ENCODE results near the gene RSL1D1.
"Not testable (repeated sequence)": the region's sequence is repeated elsewhere in the genome, so short reads cannot be mapped to it uniquely, and the experiment has no call there.

The RSL1D1 gene

GRCh38 chr16:11843206-11843605 lies 8.1 kb downstream of the RSL1D1 start:
- no peak for DNase-seq

- no peak for DNase-seq
Measured at GRCh38 chr16:11841026-11841425, 10.3 kb downstream of the RSL1D1 start.

GRCh38 chr16:11836650-11837244 lies 14.6 kb downstream of the RSL1D1 start:
- no peak for DNase-seq

GRCh38 chr16:11835891-11836649 lies 15.3 kb downstream of the RSL1D1 start:
- no peak for DNase-seq

- no peak for DNase-seq
Measured at GRCh38 chr16:11835309-11835708, 16.0 kb downstream of the RSL1D1 start.

- DNase-seq: no peak
Measured at GRCh38 chr16:11833951-11834695, 17.2 kb downstream of the RSL1D1 start.

- DNase-seq: no peak
Measured at GRCh38 chr16:11828696-11829095, 22.6 kb downstream of the RSL1D1 start.

- DNase-seq: not testable (repeated sequence)
Measured at GRCh38 chr16:11825520-11826165, 25.7 kb downstream of the RSL1D1 start.

GRCh38 chr16:11824362-11824761 lies 27.0 kb downstream of the RSL1D1 start:
- DNase-seq: no peak

GRCh38 chr16:11823645-11824044 lies 27.7 kb downstream of the RSL1D1 start:
- DNase-seq: not testable (repeated sequence)

- no peak for DNase-seq
Measured at GRCh38 chr16:11819798-11820197, 31.5 kb downstream of the RSL1D1 start.

- not testable (repeated sequence) for DNase-seq
Measured at GRCh38 chr16:11818970-11819369, 32.4 kb downstream of the RSL1D1 start.

- DNase-seq: no peak
Measured at GRCh38 chr16:11816123-11816522, 35.2 kb downstream of the RSL1D1 start.

- not testable (repeated sequence) for DNase-seq
Measured at GRCh38 chr16:11814800-11815199, 36.5 kb downstream of the RSL1D1 start.

GRCh38 chr16:11806721-11807120 lies 44.6 kb downstream of the RSL1D1 start:
- DNase-seq: no peak

GRCh38 chr16:11805556-11805955 lies 45.8 kb downstream of the RSL1D1 start:
- no peak for DNase-seq

- DNase-seq: no peak
Measured at GRCh38 chr16:11801481-11802021, 49.8 kb downstream of the RSL1D1 start.

- no peak for DNase-seq
Measured at GRCh38 chr16:11800382-11800718, 51.0 kb downstream of the RSL1D1 start.

GRCh38 chr16:11799509-11800381 lies 51.6 kb downstream of the RSL1D1 start:
- DNase-seq: no peak

GRCh38 chr16:11799017-11799381 lies 52.3 kb downstream of the RSL1D1 start:
- no peak for DNase-seq

GRCh38 chr16:11797957-11798299 lies 53.4 kb downstream of the RSL1D1 start:
- no peak for DNase-seq
